ENCODE results near the gene PACSIN1. TPM values are rescaled to one million over a fixed set of nuclear protein-coding genes. Genes with fewer than 3 reads are reported as not detected.

Gene PACSIN1
- total and polyA plus RNA-seq, 2 of the 4 experiments (the other 2 are of a cell fraction): 0.02 TPM; not detected in 1

GRCh38 chr6:34564181-34564580, 98.3 kb downstream of the PACSIN1 start:
- Histone ChIP-seq H2AFZ (replicated peaks; ENCODE audit: low read length, poor library complexity) (no peak overlapping the region), H2AK9ac (replicated peaks; ENCODE audit: low read depth, low read length, poor library complexity) (no peak overlapping the region), H2BK120ac (ENCODE audit: low read depth, low read length) (no peak overlapping the region), H4K91ac (ENCODE audit: insufficient read depth, low read depth, low read length) (no peak overlapping the region), H4K20me1 (ENCODE audit: insufficient read depth, low read length) (no peaks in the 10 kb centered on the region), H3K4me2 (ENCODE audit: low read depth, low read length) (no peak overlapping the region), H3K9me1 (ENCODE audit: insufficient read depth, low read length) (peaks cover 5% of the 10 kb centered on the region; the same call in 1 of the 2 replicates), H4K5ac (ENCODE audit: low read depth, low read length) (no peak overlapping the region), H3K27me3 (ENCODE audit: control insufficient read depth, insufficient read depth, low read length) (peaks cover 2% of the 10 kb centered on the region; the same call in 1 of the 2 replicates), H3K4me3 (ENCODE audit: insufficient read depth, low read depth, low read length) (no peak overlapping the region), H3K4ac (ENCODE audit: low read depth, low read length) (no peak overlapping the region), H3K9ac (ENCODE audit: low read depth, low read length) (no peak overlapping the region), H2AK5ac (ENCODE audit: low read depth, low read length) (no peak overlapping the region), H2BK5ac (ENCODE audit: low read depth, low read length, poor library complexity, severe bottlenecking) (no peak overlapping the region), H2BK15ac (ENCODE audit: low read depth, low read length) (no peak overlapping the region), H4K8ac (ENCODE audit: low read depth in 2 of 2, low read length in 2 of 2) (no peak overlapping the region), H3K4me1 (ENCODE audit: control insufficient read depth, insufficient read depth, low read length) (peaks cover 6% of the 10 kb centered on the region), H2BK20ac (ENCODE audit: low read depth, low read length) (no peak overlapping the region), H3K18ac (ENCODE audit: low read depth, low read length) (no peak overlapping the region), H3K79me1 (ENCODE audit: low read depth in 1 of 2, low read length in 2 of 2) (no peaks in the 10 kb centered on the region), H3K36me3 (ENCODE audit: control insufficient read depth, insufficient read depth, low read length) (no peaks in the 10 kb centered on the region), H3K56ac (ENCODE audit: extremely low read depth, insufficient read depth, low read length) (no peak overlapping the region), H3K9me3 (ENCODE audit: control insufficient read depth, insufficient read depth, low read length) (no peaks in the 10 kb centered on the region), H3K14ac (replicated peaks; ENCODE audit: low read depth, low read length) (no peak overlapping the region), H3K27ac (ENCODE audit: insufficient read depth, low read length) (no peak overlapping the region), H3K23ac (ENCODE audit: low read depth, low read length) (no peak overlapping the region)
- in situ Hi-C loops (cut with MboI; ENCODE audit: low sequenced_read_pairs): no loop called here
- TF ChIP-seq MAZ (IDR thresholded peaks at IDR 0.05; ENCODE audit: borderline replicate concordance, low read depth, low read length) (no peak), RCOR1 (IDR thresholded peaks at IDR 0.05; ENCODE audit: insufficient replicate concordance, low read length) (no peak), CEBPB (IDR thresholded peaks at IDR 0.05; ENCODE audit: low read depth, low read length) (no peak), SMC3 (IDR thresholded peaks at IDR 0.05; ENCODE audit: low read depth, low read length) (no peak), FOS (IDR thresholded peaks at IDR 0.05; ENCODE audit: low read depth, low read length) (no peak), MXI1 (IDR thresholded peaks at IDR 0.05; ENCODE audit: borderline replicate concordance, low read depth, low read length) (no peak)
- TF ChIP-seq, protein P1, sequence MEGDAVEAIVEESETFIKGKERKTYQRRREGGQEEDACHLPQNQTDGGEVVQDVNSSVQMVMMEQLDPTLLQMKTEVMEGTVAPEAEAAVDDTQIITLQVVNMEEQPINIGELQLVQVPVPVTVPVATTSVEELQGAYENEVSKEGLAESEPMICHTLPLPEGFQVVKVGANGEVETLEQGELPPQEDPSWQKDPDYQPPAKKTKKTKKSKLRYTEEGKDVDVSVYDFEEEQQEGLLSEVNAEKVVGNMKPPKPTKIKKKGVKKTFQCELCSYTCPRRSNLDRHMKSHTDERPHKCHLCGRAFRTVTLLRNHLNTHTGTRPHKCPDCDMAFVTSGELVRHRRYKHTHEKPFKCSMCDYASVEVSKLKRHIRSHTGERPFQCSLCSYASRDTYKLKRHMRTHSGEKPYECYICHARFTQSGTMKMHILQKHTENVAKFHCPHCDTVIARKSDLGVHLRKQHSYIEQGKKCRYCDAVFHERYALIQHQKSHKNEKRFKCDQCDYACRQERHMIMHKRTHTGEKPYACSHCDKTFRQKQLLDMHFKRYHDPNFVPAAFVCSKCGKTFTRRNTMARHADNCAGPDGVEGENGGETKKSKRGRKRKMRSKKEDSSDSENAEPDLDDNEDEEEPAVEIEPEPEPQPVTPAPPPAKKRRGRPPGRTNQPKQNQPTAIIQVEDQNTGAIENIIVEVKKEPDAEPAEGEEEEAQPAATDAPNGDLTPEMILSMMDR (conservative IDR thresholded peaks at IDR 0.05; ENCODE audit: low read depth, low read length): no peak
- dilution Hi-C loops (cut with HindIII; ENCODE audit: low sequenced_read_pairs, unreplicated experiment): no loop called here
- no peak for DNase-seq
- ChIA-PET CTCF (no interaction called here), POLR2A (ENCODE audit: unreplicated experiment) (no interaction called here)
- no TSS peak for BruUV-seq (replicated peaks)
- intact Hi-C loops (cut with micrococcal nuclease): no loop called here
- no peak for ATAC-seq (ENCODE audit: low read depth)
- WGBS, 2 experiments (ENCODE audit: extremely low coverage in 2 of 2, insufficient read length in 1 of 2): 100% methylated on average over 3 of the region's 5 CpGs; no CpG with 5 or more reads in 1 of the 2 experiments
